ENCODE measurements around the gene RNU5B-1.
"Not testable (repeated sequence)": the region's sequence is repeated elsewhere in the genome, so short reads cannot be mapped to it uniquely, and the experiment has no call there.

Gene RNU5B-1

GRCh38 chr15:65344914-65345275 lies 40.4 kb downstream of the RNU5B-1 start:
- H3K4me3 ChIP-seq (ENCODE audit: low read length in 2 of 2), result no peak overlapping the region
- H3K36me3 ChIP-seq (replicated peaks in 1 of 2; ENCODE audit: control insufficient read depth in 2 of 2, insufficient read depth in 2 of 2, low read length in 2 of 2), result peaks cover 0 to 56% of the 10 kb centered on the region in 2 donors
- H3K79me1 ChIP-seq (ENCODE audit: low read depth, low read length), result peaks cover 3% of the 10 kb centered on the region
- peaks cover 6 to 7% of the 10 kb centered on the region in 2 donors for H3K4me1 ChIP-seq (ENCODE audit: control insufficient read depth in 2 of 2, insufficient read depth in 1 of 2, low read depth in 1 of 2, low read length in 2 of 2)
- no peak overlapping the region for H3K23ac ChIP-seq (ENCODE audit: low read depth, low read length, poor library complexity)
- no peak overlapping the region for H3K27ac ChIP-seq (replicated peaks; ENCODE audit: low read length)
- no peak overlapping the region for H3K18ac ChIP-seq (ENCODE audit: low read length)
- no peak overlapping the region for H2BK12ac ChIP-seq (ENCODE audit: low read length)
- H3K14ac ChIP-seq (ENCODE audit: low read length), result no peak overlapping the region
- no peaks in the 10 kb centered on the region for H3K9me3 ChIP-seq (replicated peaks in 1 of 2; ENCODE audit: control insufficient read depth in 2 of 2, insufficient read depth in 1 of 2, low read depth in 1 of 2, low read length in 2 of 2)
- H3K4ac ChIP-seq (ENCODE audit: low read length), result no peak overlapping the region
- H2BK5ac ChIP-seq (ENCODE audit: low read length), result no peak overlapping the region
- no peak overlapping the region for H3K9ac ChIP-seq (ENCODE audit: low read depth, low read length, poor library complexity)
- no peak overlapping the region for H2AK5ac ChIP-seq (ENCODE audit: low read depth, low read length)
- H2BK120ac ChIP-seq (ENCODE audit: low read depth, low read length), result no peak overlapping the region
- no peak overlapping the region for H4K91ac ChIP-seq (ENCODE audit: low read depth, low read length, poor library complexity)
- no peak for DNase-seq (ENCODE audit: low spot score)
- no peak overlapping the region for H2BK15ac ChIP-seq (ENCODE audit: low read length)
- no peak overlapping the region for H4K8ac ChIP-seq (ENCODE audit: low read depth, low read length)
- H3K27me3 ChIP-seq (ENCODE audit: control insufficient read depth in 3 of 3, insufficient read depth in 3 of 3, low read depth in 1 of 3, low read length in 3 of 3), result no peaks in the 10 kb centered on the region
- H3K4me2 ChIP-seq (ENCODE audit: insufficient read depth, low read length, poor library complexity, severe bottlenecking), result no peak overlapping the region
- no CpG with 5 or more reads among the region's 2 CpGs for WGBS, 2 donors (ENCODE audit: extremely low coverage in 2 of 2, insufficient read length in 2 of 2, insufficient replicate concordance in 1 of 2)
- no peak overlapping the region for H2AFZ ChIP-seq (ENCODE audit: low read length)

- Histone ChIP-seq H2BK5ac (ENCODE audit: low read length) (no peak overlapping the region), H2BK15ac (ENCODE audit: low read length) (no peak overlapping the region), H3K4me3 (ENCODE audit: low read length in 2 of 2) (no peak overlapping the region), H3K9ac (ENCODE audit: low read depth, low read length, poor library complexity) (no peak overlapping the region), H3K27me3 (ENCODE audit: control insufficient read depth in 3 of 3, insufficient read depth in 3 of 3, low read depth in 1 of 3, low read length in 3 of 3) (no peaks in the 10 kb centered on the region), H3K27ac (replicated peaks; ENCODE audit: low read length) (no peak overlapping the region), H2BK120ac (ENCODE audit: low read depth, low read length) (no peak overlapping the region), H2BK12ac (ENCODE audit: low read length) (no peak overlapping the region), H4K8ac (ENCODE audit: low read depth, low read length) (no peak overlapping the region), H3K4me1 (ENCODE audit: control insufficient read depth in 2 of 2, insufficient read depth in 1 of 2, low read depth in 1 of 2, low read length in 2 of 2) (peaks cover 0 to 1% of the 10 kb centered on the region in 2 donors), H2AK5ac (ENCODE audit: low read depth, low read length) (no peak overlapping the region), H4K91ac (ENCODE audit: low read depth, low read length, poor library complexity) (no peak overlapping the region), H3K14ac (ENCODE audit: low read length) (no peak overlapping the region), H3K4ac (ENCODE audit: low read length) (no peak overlapping the region), H3K4me2 (ENCODE audit: insufficient read depth, low read length, poor library complexity, severe bottlenecking) (no peak overlapping the region), H3K36me3 (replicated peaks in 1 of 2; ENCODE audit: control insufficient read depth in 2 of 2, insufficient read depth in 2 of 2, low read length in 2 of 2) (peaks cover 0 to 61% of the 10 kb centered on the region in 2 donors), H3K23ac (ENCODE audit: low read depth, low read length, poor library complexity) (no peak overlapping the region), H3K79me1 (ENCODE audit: low read depth, low read length) (peaks cover 3% of the 10 kb centered on the region), H3K9me3 (replicated peaks in 1 of 2; ENCODE audit: control insufficient read depth in 2 of 2, insufficient read depth in 1 of 2, low read depth in 1 of 2, low read length in 2 of 2) (peaks cover 0 to 14% of the 10 kb centered on the region in 2 donors), H2AFZ (ENCODE audit: low read length) (no peak overlapping the region), H3K18ac (ENCODE audit: low read length) (no peak overlapping the region)
- no peak for DNase-seq (ENCODE audit: low spot score)
- no CpG with 5 or more reads among the region's 6 CpGs for WGBS, 2 donors (ENCODE audit: extremely low coverage in 2 of 2, insufficient read length in 2 of 2, insufficient replicate concordance in 1 of 2)
These were observed 42.5 kb downstream of the RNU5B-1 start for GRCh38 chr15:65346856-65347598.

- Histone ChIP-seq H3K36me3 (replicated peaks in 1 of 2; ENCODE audit: control insufficient read depth in 2 of 2, insufficient read depth in 2 of 2, low read length in 2 of 2) (peaks cover 0 to 63% of the 10 kb centered on the region in 2 donors), H3K9me3 (replicated peaks in 1 of 2; ENCODE audit: control insufficient read depth in 2 of 2, insufficient read depth in 1 of 2, low read depth in 1 of 2, low read length in 2 of 2) (peaks cover 0 to 21% of the 10 kb centered on the region in 2 donors)
- not testable (repeated sequence) for H3K18ac ChIP-seq (ENCODE audit: low read length); H3K14ac ChIP-seq (ENCODE audit: low read length); DNase-seq (ENCODE audit: low spot score); H2BK120ac ChIP-seq (ENCODE audit: low read depth, low read length); H2AK5ac ChIP-seq (ENCODE audit: low read depth, low read length); H2AFZ ChIP-seq (ENCODE audit: low read length); H3K9ac ChIP-seq (ENCODE audit: low read depth, low read length, poor library complexity); H3K27ac ChIP-seq (replicated peaks; ENCODE audit: low read length); H2BK12ac ChIP-seq (ENCODE audit: low read length); H3K4ac ChIP-seq (ENCODE audit: low read length); H3K4me3 ChIP-seq (ENCODE audit: low read length in 2 of 2); H3K4me1 ChIP-seq (ENCODE audit: control insufficient read depth in 2 of 2, insufficient read depth in 1 of 2, low read depth in 1 of 2, low read length in 2 of 2); H3K23ac ChIP-seq (ENCODE audit: low read depth, low read length, poor library complexity); H3K4me2 ChIP-seq (ENCODE audit: insufficient read depth, low read length, poor library complexity, severe bottlenecking); H4K91ac ChIP-seq (ENCODE audit: low read depth, low read length, poor library complexity); H2BK15ac ChIP-seq (ENCODE audit: low read length); H2BK5ac ChIP-seq (ENCODE audit: low read length); H3K27me3 ChIP-seq (ENCODE audit: control insufficient read depth in 3 of 3, insufficient read depth in 3 of 3, low read depth in 1 of 3, low read length in 3 of 3); H4K8ac ChIP-seq (ENCODE audit: low read depth, low read length); H3K79me1 ChIP-seq (ENCODE audit: low read depth, low read length)
- no CpG with 5 or more reads among the region's 8 CpGs for WGBS, 2 donors (ENCODE audit: extremely low coverage in 2 of 2, insufficient read length in 2 of 2, insufficient replicate concordance in 1 of 2)
These were observed 43.3 kb downstream of the RNU5B-1 start for GRCh38 chr15:65347756-65348155.

GRCh38 chr15:65349338-65349737 lies 44.9 kb downstream of the RNU5B-1 start:
- Histone ChIP-seq H3K23ac (ENCODE audit: low read depth, low read length, poor library complexity) (no peak overlapping the region), H4K8ac (ENCODE audit: low read depth, low read length) (no peak overlapping the region), H3K14ac (ENCODE audit: low read length) (no peak overlapping the region), H3K9ac (ENCODE audit: low read depth, low read length, poor library complexity) (no peak overlapping the region), H3K9me3 (replicated peaks in 1 of 2; ENCODE audit: control insufficient read depth in 2 of 2, insufficient read depth in 1 of 2, low read depth in 1 of 2, low read length in 2 of 2) (peaks cover 0 to 23% of the 10 kb centered on the region in 2 donors), H3K79me1 (ENCODE audit: low read depth, low read length) (peaks cover 3% of the 10 kb centered on the region), H3K27me3 (ENCODE audit: control insufficient read depth in 3 of 3, insufficient read depth in 3 of 3, low read depth in 1 of 3, low read length in 3 of 3) (no peaks in the 10 kb centered on the region), H3K4me1 (ENCODE audit: control insufficient read depth in 2 of 2, insufficient read depth in 1 of 2, low read depth in 1 of 2, low read length in 2 of 2) (peaks cover 2 to 4% of the 10 kb centered on the region in 2 donors), H3K4me3 (ENCODE audit: low read length in 2 of 2) (no peak overlapping the region), H3K27ac (replicated peaks; ENCODE audit: low read length) (no peak overlapping the region), H2AK5ac (ENCODE audit: low read depth, low read length) (no peak overlapping the region), H2BK120ac (ENCODE audit: low read depth, low read length) (no peak overlapping the region), H2AFZ (ENCODE audit: low read length) (no peak overlapping the region), H3K36me3 (replicated peaks in 1 of 2; ENCODE audit: control insufficient read depth in 2 of 2, insufficient read depth in 2 of 2, low read length in 2 of 2) (peaks cover 0 to 60% of the 10 kb centered on the region in 2 donors), H3K4ac (ENCODE audit: low read length) (no peak overlapping the region), H2BK15ac (ENCODE audit: low read length) (no peak overlapping the region), H3K18ac (ENCODE audit: low read length) (no peak overlapping the region), H2BK12ac (ENCODE audit: low read length) (no peak overlapping the region), H2BK5ac (ENCODE audit: low read length) (no peak overlapping the region), H4K91ac (ENCODE audit: low read depth, low read length, poor library complexity) (no peak overlapping the region), H3K4me2 (ENCODE audit: insufficient read depth, low read length, poor library complexity, severe bottlenecking) (no peak overlapping the region)
- WGBS, 2 donors (ENCODE audit: extremely low coverage in 2 of 2, insufficient read length in 2 of 2, insufficient replicate concordance in 1 of 2), result no CpG with 5 or more reads among the region's 8 CpGs
- no peak for DNase-seq (ENCODE audit: low spot score)
